IMR-90 (cell line): ENCODE data around the gene SMARCD2.

Experiments
- BHLHE40 ChIP-seq: fragments of 150-350 bp; IDR thresholded peaks from 2 replicates; pipeline ENCODE4 v1.6.1; 2016; ENCODE audit warnings: mild to moderate bottlenecking, low read depth, low read length
- CEBPB ChIP-seq: IDR thresholded peaks from 2 replicates; pipeline ENCODE4 v1.6.1; 2012; ENCODE audit warnings: low read depth, low read length, improper control_type of control experiment
- CHD1 ChIP-seq: IDR thresholded peaks from 2 replicates; pipeline ENCODE4 v1.6.1; 2012; ENCODE audit warnings: low read depth, low read length, improper control_type of control experiment
- CTCF ChIP-seq: conservative IDR thresholded peaks from 2 replicates; pipeline ENCODE4 v1.5.1; 2012; ENCODE audit warnings: mild to moderate bottlenecking, low read depth, low read length, improper control_type of control experiment
- ELK1 ChIP-seq: fragments of 150-350 bp; IDR thresholded peaks from 2 replicates; pipeline ENCODE4 v1.6.1; 2016; ENCODE audit warnings: low read depth, mild to moderate bottlenecking, low read length, moderate library complexity, borderline replicate concordance
- MAFK ChIP-seq: IDR thresholded peaks from 2 replicates; pipeline ENCODE4 v1.6.1; 2012; ENCODE audit warnings: low read depth, low read length, improper control_type of control experiment
- MAZ ChIP-seq: IDR thresholded peaks from 2 replicates; pipeline ENCODE4 v1.6.1; 2012; ENCODE audit warnings: low read depth, mild to moderate bottlenecking, low read length, improper control_type of control experiment, moderate library complexity, borderline replicate concordance
- MXI1 ChIP-seq: IDR thresholded peaks from 2 replicates; pipeline ENCODE4 v1.6.1; 2012; ENCODE audit warnings: low read depth, mild to moderate bottlenecking, low read length, moderate library complexity, borderline replicate concordance
- POLR2A ChIP-seq: IDR thresholded peaks from 2 replicates; pipeline ENCODE4 v1.6.1; 2012; ENCODE audit warnings: mild to moderate bottlenecking, low read depth, low read length
- RAD21 ChIP-seq: IDR thresholded peaks from 2 replicates; pipeline ENCODE4 v1.6.1; 2012; ENCODE audit warnings: low read length, improper control_type of control experiment
- RCOR1 ChIP-seq: IDR thresholded peaks from 2 replicates; pipeline ENCODE4 v1.6.1; 2012; ENCODE audit warnings: mild to moderate bottlenecking, low read length, improper control_type of control experiment; ENCODE audit not compliant: insufficient replicate concordance
- SMC3 ChIP-seq: fragments of 150-350 bp; IDR thresholded peaks from 2 replicates; pipeline ENCODE4 v1.6.1; 2016; ENCODE audit warnings: low read depth, mild to moderate bottlenecking, antibody characterized with exemption, low read length, moderate library complexity
- TF ChIP-seq, protein P1 (sequence below): fragments of 150-350 bp; IDR thresholded peaks from 2 replicates; pipeline ENCODE4 v1.6.1; 2017; ENCODE audit warnings: mild to moderate bottlenecking, antibody characterized with exemption, low read length, low read depth

DNA sequence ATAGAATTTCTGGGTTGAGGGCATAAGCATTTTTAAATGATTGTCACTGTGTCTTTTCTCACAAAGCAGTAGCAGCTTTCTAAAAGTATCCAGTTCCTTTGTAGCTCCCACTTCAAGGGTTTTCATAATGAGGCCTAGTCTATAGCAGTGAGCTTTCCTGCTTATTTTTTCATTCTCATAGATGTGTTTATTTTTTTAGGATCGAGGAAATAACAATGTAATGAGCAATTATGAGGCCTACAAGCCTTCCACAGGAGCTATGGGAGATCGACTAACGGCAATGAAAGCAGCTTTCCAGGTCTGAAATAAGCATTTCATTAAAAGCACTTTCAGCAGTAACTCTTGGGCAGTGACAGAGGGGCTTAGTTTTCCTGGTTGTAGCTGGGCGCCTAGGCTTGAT is 25.8 kb downstream of the SMARCD2 start:
- TF ChIP-seq CTCF (no peak), CHD1 (no peak), CEBPB (no peak), ELK1 (no peak), MXI1 (no peak), SMC3 (no peak), POLR2A (no peak), MAFK (no peak), RAD21 (no peak), BHLHE40 (no peak), MAZ (no peak), RCOR1 (no peak)
- TF ChIP-seq, protein P1, sequence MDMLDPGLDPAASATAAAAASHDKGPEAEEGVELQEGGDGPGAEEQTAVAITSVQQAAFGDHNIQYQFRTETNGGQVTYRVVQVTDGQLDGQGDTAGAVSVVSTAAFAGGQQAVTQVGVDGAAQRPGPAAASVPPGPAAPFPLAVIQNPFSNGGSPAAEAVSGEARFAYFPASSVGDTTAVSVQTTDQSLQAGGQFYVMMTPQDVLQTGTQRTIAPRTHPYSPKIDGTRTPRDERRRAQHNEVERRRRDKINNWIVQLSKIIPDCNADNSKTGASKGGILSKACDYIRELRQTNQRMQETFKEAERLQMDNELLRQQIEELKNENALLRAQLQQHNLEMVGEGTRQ: no peak
